B cell (primary cell): ENCODE results near the gene TAGLN2. TPM values are rescaled to one million over a fixed set of nuclear protein-coding genes. Genes with fewer than 3 reads are reported as not detected.

Experiments used
- ATAC-seq: fragments of 200-7000 bp; cut with Tn5 transposase; one replicate; pipeline ENCODE4 v1.10.0; 2021; ENCODE audit warnings: low read depth, mild to moderate bottlenecking, moderate number of reproducible peaks, moderate library complexity
- CTCF ChIA-PET: fragments of 350-600 bp; sonication (Branson Sonifier 250); formaldehyde crosslinking; loops from one replicate; lab custom pipeline; 2021; ENCODE audit warnings: antibody characterized with exemption, inconsistent platforms; lab: Charles Lee
- POLR2A ChIA-PET: fragments of 350-600 bp; sonication (Branson Sonifier 250); formaldehyde crosslinking; loops from one replicate; lab custom pipeline; 2021; ENCODE audit warnings: antibody characterized with exemption; lab: Charles Lee
- DNase-seq: peaks from one replicate; pipeline ENCODE4 v3.0.0; 2013
- H2AFZ ChIP-seq: 2 replicates; pipeline ENCODE4 v1.6.1; 2012; ENCODE audit warnings: mild to moderate bottlenecking, low read depth, low read length; ENCODE audit not compliant: insufficient read depth, poor library complexity, severe bottlenecking
- H3K27ac ChIP-seq, 2 donors: 1 replicate in 1 of 2; 2 replicates in 1 of 2; pipeline ENCODE4 v1.5.1; 2012 to 2013; ENCODE audit warnings: low read length in 2 of 2, mild to moderate bottlenecking in 2 of 2, moderate library complexity in 1 of 2
- H3K27me3 ChIP-seq, 4 experiments: fragments of 200-600 bp in 1 of 4; sonication (generic) in 1 of 4; replicated peaks in 1 of 4; 1 replicate in 2 of 4; 2 replicates in 2 of 4; pipeline versions ENCODE4 v1.6.1 to v1.7.0; 2013 to 2016; ENCODE audit warnings: low read length in 3 of 4, mild to moderate bottlenecking in 2 of 4, mixed read lengths in 1 of 4, moderate library complexity in 1 of 4; ENCODE audit not compliant: insufficient read depth in 4 of 4, control insufficient read depth in 3 of 4; ENCODE audit errors: control extremely low read depth in 1 of 4
- H3K36me3 ChIP-seq, 2 experiments: replicated peaks in 1 of 2; 1 replicate in 1 of 2; 2 replicates in 1 of 2; pipeline versions ENCODE4 v1.6.1 to v1.7.1; 2013; ENCODE audit warnings: low read length in 1 of 2; ENCODE audit not compliant: insufficient read depth in 2 of 2, control insufficient read depth in 1 of 2; ENCODE audit errors: control extremely low read depth in 1 of 2, extremely low read depth in 1 of 2
- H3K4me1 ChIP-seq, 2 donors: fragments of 200-600 bp in 1 of 2; sonication (generic) in 1 of 2; 1 replicate in 1 of 2; 2 replicates in 1 of 2; pipeline versions ENCODE4 v1.5.1 to v1.6.1; 2013 to 2017; ENCODE audit warnings: low read length in 2 of 2; ENCODE audit not compliant: control insufficient read depth in 2 of 2, insufficient read depth in 2 of 2
- H3K4me2 ChIP-seq: replicated peaks from 2 replicates; pipeline ENCODE3; 2012; ENCODE audit warnings: mild to moderate bottlenecking, low read depth, low read length; ENCODE audit not compliant: poor library complexity, severe bottlenecking
- H3K4me3 ChIP-seq, 5 experiments: fragments of 200-600 bp in 1 of 5; sonication (generic) in 1 of 5; 1 replicate in 3 of 5; 2 replicates in 2 of 5; pipeline versions ENCODE4 v1.5.1 to v1.7.0; 2011 to 2016; ENCODE audit warnings: low read length in 4 of 5, mild to moderate bottlenecking in 4 of 5, low read depth in 2 of 5, control low read depth in 1 of 5, moderate library complexity in 1 of 5; ENCODE audit not compliant: insufficient read depth in 1 of 5; ENCODE audit errors: control extremely low read depth in 1 of 5, extremely low read depth in 1 of 5
- H3K79me2 ChIP-seq: fragments of 200-600 bp; sonication (generic); one replicate; pipeline ENCODE4 v1.6.0; 2016; ENCODE audit warnings: low read length; ENCODE audit not compliant: control insufficient read depth, insufficient read depth
- H3K9ac ChIP-seq: fragments of 200-600 bp; sonication (generic); 2 replicates; pipeline ENCODE4 v1.6.1; 2017; ENCODE audit warnings: mild to moderate bottlenecking, low read length, moderate library complexity
- H3K9me3 ChIP-seq, 3 donors: one replicate each; pipeline versions ENCODE4 v1.6.1 to v1.7.1; 2013; ENCODE audit warnings: low read length in 2 of 3; ENCODE audit not compliant: control insufficient read depth in 2 of 3, insufficient read depth in 1 of 3; ENCODE audit errors: control extremely low read depth in 1 of 3
- H4K20me1 ChIP-seq: 2 replicates; pipeline ENCODE4 v1.6.0; 2012; ENCODE audit warnings: mild to moderate bottlenecking, low read length; ENCODE audit not compliant: insufficient read depth, control insufficient read depth, poor library complexity, severe bottlenecking
- H3K27ac Mint-ChIP-seq: one replicate; pipeline ENCODE4 v1.8.0; 2021; ENCODE audit warnings: mixed read lengths
- H3K27me3 Mint-ChIP-seq: one replicate; pipeline ENCODE4 v1.8.0; 2021; ENCODE audit warnings: mixed read lengths
- H3K4me1 Mint-ChIP-seq: one replicate; pipeline ENCODE4 v1.8.0; 2021; ENCODE audit warnings: mixed read lengths
- H3K4me3 Mint-ChIP-seq: one replicate; pipeline ENCODE4 v1.8.0; 2021; ENCODE audit warnings: mixed read lengths
- H3K9me3 Mint-ChIP-seq: one replicate; pipeline ENCODE4 v1.8.0; 2022; ENCODE audit warnings: mixed read lengths; ENCODE audit not compliant: insufficient read depth
- CTCF ChIP-seq: fragments of 200-600 bp; IDR thresholded peaks from one replicate; pipeline ENCODE4 v1.8.0; 2022; ENCODE audit warnings: antibody characterized with exemption, mild to moderate bottlenecking
- EZH2 ChIP-seq: IDR thresholded peaks from 2 replicates; pipeline ENCODE4 v1.6.1; 2012; ENCODE audit warnings: borderline replicate concordance, low read depth, mild to moderate bottlenecking, moderate library complexity, low read length; ENCODE audit not compliant: insufficient read depth, poor library complexity, severe bottlenecking
- WGBS: methylation state at CpG from one replicate; pipeline ENCODE4 v1.1.5; 2013; ENCODE audit warnings: missing lambda C conversion rate; ENCODE audit not compliant: insufficient coverage; 5-methylcytosine and 5-hydroxymethylcytosine counted together
- intact Hi-C: fragments of 100-400 bp; cut with micrococcal nuclease; formaldehyde crosslinking; loops from one replicate; pipeline ENCODE4 v1.10.0; 2022
- polyA plus RNA-seq: library from polyadenylated mRNA; depleted of rRNA; stranded (reverse); fragments of >200 nt; gene quantifications from 2 replicates; pipeline ENCODE4 v1.2.3, GENCODE V29; 2012
- total RNA-seq, 2 donors: library from RNA; stranded (reverse); fragments of 120-200 nt in 1 of 2; gene quantifications; 1 replicate in 1 of 2; 2 replicates in 1 of 2; pipeline versions ENCODE4 v1.2.3 to v1.2.4, GENCODE V29; 2013 to 2022

TAGLN2 gene
- total and polyA plus RNA-seq, 2 donors (not counting 1 experiment from before 2014, with no cell fraction given): 342 to 721 TPM

GRCh38 chr1:159937054-159937750 lies 11.9 kb upstream of the TAGLN2 start:
- no peaks in the 10 kb centered on the region for H3K79me2 ChIP-seq
- POLR2A ChIA-PET: interaction anchor here (0.6 to 1.8 kb wide), 3 partner anchors 9 to 18 kb away, joined by 3 to 5 read pairs (median 4); no protein-coding TSS in a partner anchor

More at GRCh38 chr1:159937054-159937750, 11.9 kb upstream of the TAGLN2 start:
- Histone ChIP-seq H3K36me3 (no peaks in the 10 kb centered on the region), H3K9ac (peak overlapping the region; percentile 34), H3K9me3 (peaks cover 0 to 4% (median 0%) of the 10 kb centered on the region in 3 donors), H2AFZ (peak overlapping the region; percentile 50), H3K4me3 (peak overlapping the region in 3 of 5 experiments; percentile 17 to 25 (median 18)), H3K27ac (no peak overlapping the region), H3K4me2 (peak overlapping the region; percentile 73), H3K4me1 (peaks cover 37 to 43% of the 10 kb centered on the region in 2 donors), H4K20me1 (no peaks in the 10 kb centered on the region), H3K27me3 (peaks cover 0 to 3% (median 0%) of the 10 kb centered on the region in 4 experiments)
- CTCF ChIA-PET: interaction anchor here (1.0 to 10.7 kb wide), 9 partner anchors 14 to 150 kb away, joined by 3 to 177 read pairs (median 6); partner anchors contain the start of genes SLAMF9 and TAGLN2
- H3K4me1 Mint-ChIP-seq: peaks cover 47% of the 10 kb centered on the region
- DNase-seq (peak; percentile 65), ATAC-seq (no peak)
- peak overlapping the region; percentile 26 for H3K27ac Mint-ChIP-seq
- intact Hi-C loops: loop anchor here (2.0 to 5.0 kb wide), 4 partner anchors 46 to 315 kb away; no protein-coding TSS in a partner anchor
- H3K27me3 Mint-ChIP-seq: peaks cover 4% of the 10 kb centered on the region
- 17% methylated on average over 3 of the region's 4 CpGs for WGBS
- TF ChIP-seq EZH2 (no peak), CTCF (no peak)
- no peaks in the 10 kb centered on the region for H3K9me3 Mint-ChIP-seq
- H3K4me3 Mint-ChIP-seq: peak overlapping the region; percentile 74
